ENCODE measurements around the gene KRTAP10-6. TPM values are rescaled to one million over a fixed set of nuclear protein-coding genes. Genes with fewer than 3 reads are reported as not detected.

The KRTAP10-6 gene
- total RNA-seq, 6 experiments from 2014 or later: not detected

GRCh38 chr21:44579833-44580144 lies 12.5 kb downstream of the KRTAP10-6 start:
- Mint-ChIP-seq H3K27me3 (ENCODE audit: insufficient read depth) (no peaks in the 10 kb centered on the region; the same call in 1 of the 2 replicates), H3K4me1 (ENCODE audit: low read depth) (no peaks in the 10 kb centered on the region), H3K27ac (no peak overlapping the region), H3K9me3 (peaks cover 66% of the 10 kb centered on the region), H3K36me3 (ENCODE audit: low read depth) (peaks cover 6% of the 10 kb centered on the region; the same call in 1 of the 2 replicates), H3K4me3 (no peak overlapping the region)
- no peak for DNase-seq
- TF ChIP-seq CTCF (IDR thresholded peaks at IDR 0.05): no peak

GRCh38 chr21:44579056-44579832 lies 13.1 kb downstream of the KRTAP10-6 start:
- no peak overlapping the region for H3K4me3 Mint-ChIP-seq
- H3K27me3 Mint-ChIP-seq (ENCODE audit: insufficient read depth): no peaks in the 10 kb centered on the region; the same call in 1 of the 2 replicates
- TF ChIP-seq CTCF (IDR thresholded peaks at IDR 0.05): no peak
- no peak overlapping the region for H3K27ac Mint-ChIP-seq
- peaks cover 6% of the 10 kb centered on the region; the same call in 1 of the 2 replicates for H3K36me3 Mint-ChIP-seq (ENCODE audit: low read depth)
- peaks cover 67% of the 10 kb centered on the region for H3K9me3 Mint-ChIP-seq
- no peaks in the 10 kb centered on the region for H3K4me1 Mint-ChIP-seq (ENCODE audit: low read depth)
- DNase-seq: no peak

GRCh38 chr21:44578371-44579055 lies 13.8 kb downstream of the KRTAP10-6 start:
- Mint-ChIP-seq H3K4me3 (no peak overlapping the region), H3K27me3 (ENCODE audit: insufficient read depth) (no peaks in the 10 kb centered on the region; the same call in 1 of the 2 replicates), H3K27ac (no peak overlapping the region), H3K36me3 (ENCODE audit: low read depth) (peaks cover 6% of the 10 kb centered on the region; the same call in 1 of the 2 replicates), H3K9me3 (peaks cover 67% of the 10 kb centered on the region), H3K4me1 (ENCODE audit: low read depth) (no peaks in the 10 kb centered on the region)
- no peak for DNase-seq
- no peak for TF ChIP-seq CTCF (IDR thresholded peaks at IDR 0.05)

DNA sequence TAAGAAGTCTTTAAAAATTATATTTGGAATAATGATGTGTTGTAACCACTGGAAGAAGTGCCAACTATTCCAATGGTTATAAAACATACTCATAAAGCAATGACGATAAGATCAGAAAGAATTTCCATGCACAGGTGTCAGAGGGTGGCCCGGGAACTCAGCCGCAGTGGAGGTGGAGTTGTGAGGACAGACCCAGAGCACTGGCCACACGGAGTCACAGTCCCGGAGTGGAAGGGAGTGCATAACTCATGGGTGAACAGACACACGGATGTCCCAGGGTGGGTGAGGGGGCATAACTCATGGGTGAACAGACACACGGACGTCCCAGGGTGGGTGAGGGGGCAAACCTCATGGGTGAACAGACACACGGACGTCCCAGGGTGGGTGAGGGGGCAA lies 16.3 kb downstream of the KRTAP10-6 start:
- no peak overlapping the region for H3K27ac Mint-ChIP-seq
- peaks cover 11% of the 10 kb centered on the region; the same call in 1 of the 2 replicates for H3K36me3 Mint-ChIP-seq (ENCODE audit: low read depth)
- no peak for DNase-seq
- TF ChIP-seq CTCF (IDR thresholded peaks at IDR 0.05): no peak
- peaks cover 67% of the 10 kb centered on the region for H3K9me3 Mint-ChIP-seq
- no peak overlapping the region for H3K4me3 Mint-ChIP-seq
- peaks cover 2% of the 10 kb centered on the region for H3K27me3 Mint-ChIP-seq (ENCODE audit: insufficient read depth)
- H3K4me1 Mint-ChIP-seq (ENCODE audit: low read depth): no peaks in the 10 kb centered on the region; the same call in 1 of the 2 replicates

DNA sequence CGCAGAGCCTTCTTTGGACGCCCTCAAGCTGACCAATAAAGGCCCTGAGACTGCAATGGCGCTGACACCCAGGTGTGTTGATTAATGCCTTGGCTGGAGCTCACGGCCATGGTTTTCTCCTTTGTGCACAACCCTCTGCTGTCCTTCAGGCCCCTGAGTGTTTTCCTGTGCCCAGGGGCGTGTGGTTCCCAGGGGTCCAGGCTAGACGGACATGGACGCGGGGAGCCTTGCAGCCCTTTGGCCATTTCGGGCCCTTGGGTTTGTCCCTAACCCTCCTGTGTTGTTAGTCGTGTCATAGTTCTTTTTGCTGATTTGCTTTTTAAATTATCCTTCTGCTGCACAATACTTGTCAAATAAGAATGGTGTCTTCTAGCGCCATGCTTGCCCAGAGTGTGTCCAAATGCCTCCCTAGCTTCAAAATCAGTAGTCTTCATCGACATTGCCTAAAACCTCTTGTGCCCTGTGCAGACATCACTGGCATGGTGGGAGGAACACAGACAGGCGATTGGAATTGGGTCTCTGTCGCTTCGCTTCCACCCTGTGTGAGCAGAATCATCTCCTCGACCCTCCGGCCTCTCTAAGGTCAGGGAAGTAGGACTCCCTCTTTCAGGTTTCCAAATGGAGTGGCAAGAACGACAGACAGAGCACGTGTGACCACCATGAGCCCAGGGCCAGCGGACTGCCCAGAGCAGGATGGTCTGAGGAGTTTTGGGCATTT lies 16.8 kb downstream of the KRTAP10-6 start:
- Mint-ChIP-seq H3K27ac (no peak overlapping the region), H3K36me3 (ENCODE audit: low read depth) (peaks cover 11% of the 10 kb centered on the region; the same call in 1 of the 2 replicates), H3K9me3 (peaks cover 67% of the 10 kb centered on the region), H3K4me3 (no peak overlapping the region), H3K4me1 (ENCODE audit: low read depth) (no peaks in the 10 kb centered on the region; the same call in 1 of the 2 replicates), H3K27me3 (ENCODE audit: insufficient read depth) (peaks cover 2% of the 10 kb centered on the region)
- TF ChIP-seq CTCF (IDR thresholded peaks at IDR 0.05): no peak
- no peak for DNase-seq
